HG02852 (cell line): ENCODE measurements around the gene RBMS3.
"Not testable (repeated sequence)": the region's sequence is repeated elsewhere in the genome, so short reads cannot be mapped to it uniquely, and the experiment has no call there.

Experiments used
- ATAC-seq: cut with Tn5 transposase; IDR thresholded peaks from one replicate; pipeline ENCODE4 v1.9.1; 2021; ENCODE audit warnings: mild to moderate bottlenecking, moderate library complexity; ENCODE audit not compliant: unreplicated experiment

Gene RBMS3

DNA sequence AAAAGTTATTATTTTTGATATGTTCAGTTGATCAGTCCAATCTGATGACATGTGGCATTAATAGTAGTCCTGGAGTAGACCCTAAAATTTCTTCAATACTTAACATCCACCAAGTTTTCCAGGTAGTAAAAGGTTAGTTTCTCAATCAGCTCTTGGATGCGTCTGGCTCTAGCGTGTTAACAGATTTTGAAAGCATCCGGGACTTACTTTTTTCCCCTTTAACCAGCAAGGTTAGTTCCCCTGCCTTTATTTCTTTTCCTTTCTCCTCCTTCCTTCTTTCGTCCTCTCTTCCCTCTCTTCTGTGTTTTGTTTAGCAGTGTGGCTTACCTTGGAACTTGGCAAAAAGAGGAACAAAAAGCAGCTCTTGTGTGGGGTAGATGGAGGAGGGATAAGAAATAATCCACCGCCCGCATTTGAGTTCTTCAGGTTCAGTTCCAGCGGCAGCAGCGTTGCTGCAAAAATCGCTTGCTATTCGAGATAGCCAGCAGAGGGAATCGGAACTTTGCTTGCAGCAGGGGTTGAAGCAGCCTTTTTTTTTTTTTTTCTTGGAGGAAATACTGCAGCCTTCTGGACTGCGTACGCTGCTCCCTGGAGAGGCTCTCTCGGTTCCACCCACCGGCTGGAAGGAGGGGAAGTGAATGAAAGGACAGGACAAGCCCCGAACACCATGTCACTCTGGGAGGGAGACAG, at the start of gene RBMS3:
TSS of gene RBMS3 (plus strand) at position 668 of the 690 bp plus-strand sequence.
- peak; percentile 34 for ATAC-seq

DNA sequence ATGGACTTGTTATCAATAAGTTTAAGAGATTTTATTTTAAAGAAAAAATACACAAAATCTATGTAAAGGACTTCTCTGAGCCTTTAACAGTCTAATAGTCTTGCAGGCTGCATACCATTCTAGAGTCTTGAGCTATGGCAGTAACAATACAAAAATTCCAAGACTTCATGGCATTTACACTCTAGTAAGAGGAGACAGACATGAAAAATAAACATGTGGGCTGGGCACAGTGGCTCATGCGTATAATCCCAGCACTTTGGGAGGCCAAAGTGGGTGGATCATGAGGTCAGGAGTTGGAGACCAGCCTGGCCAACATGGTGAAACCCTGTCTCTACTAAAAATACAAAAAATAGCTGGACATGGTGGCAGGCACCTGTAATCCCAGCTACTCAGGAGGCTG, 47.7 kb upstream of the RBMS3 start:
- not testable (repeated sequence) for ATAC-seq

DNA sequence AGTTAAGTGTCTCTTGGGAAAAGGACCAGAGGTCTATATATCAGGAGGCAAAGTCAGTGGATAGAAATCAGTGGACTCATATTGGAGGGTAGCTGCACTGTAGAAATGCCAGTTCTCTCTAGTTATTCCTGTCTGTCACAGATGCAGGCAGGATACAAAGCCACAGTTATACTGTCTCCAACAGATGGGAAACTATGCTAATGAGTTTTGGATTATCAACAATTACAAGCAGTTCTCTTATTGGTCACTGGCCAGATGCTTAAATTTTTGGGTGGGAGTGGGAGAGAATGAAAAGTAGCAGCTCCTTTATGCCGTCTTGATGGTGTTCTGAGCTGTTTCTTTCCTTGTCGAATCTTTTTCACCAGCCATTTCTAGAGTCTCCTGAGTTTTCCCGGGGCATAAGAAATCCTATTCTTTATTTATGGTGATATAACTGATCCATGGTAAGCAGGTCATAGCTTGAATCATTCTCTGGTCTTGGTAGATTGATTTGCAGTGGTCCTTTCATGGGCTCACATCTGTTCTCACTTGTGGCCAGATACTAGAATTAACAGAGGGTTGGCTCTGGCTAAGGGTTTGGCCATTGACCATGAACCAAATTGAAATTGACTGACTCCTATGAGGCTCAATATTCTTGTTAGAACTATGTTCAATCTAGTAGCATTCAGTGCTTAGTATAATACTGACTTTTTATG, 44.6 kb upstream of the RBMS3 start:
- ATAC-seq: no peak

DNA sequence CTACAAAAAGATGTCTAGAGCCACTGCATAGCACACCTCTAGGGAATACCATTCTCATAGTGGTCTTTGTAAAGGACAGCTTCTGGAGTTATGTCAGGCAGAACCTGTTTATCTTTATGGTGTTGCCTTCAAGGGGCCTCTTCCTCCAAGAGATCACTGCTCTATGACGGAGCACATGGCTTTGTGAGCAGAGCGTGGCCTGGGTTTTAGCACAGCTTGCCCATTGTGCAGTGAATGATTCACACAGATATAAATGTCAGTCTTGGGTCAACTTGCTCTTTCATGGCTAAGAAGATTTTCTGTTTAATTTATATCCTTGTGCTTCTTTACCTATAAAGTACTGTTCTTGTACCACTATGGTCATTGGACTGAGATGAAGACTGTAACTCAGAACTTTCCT, 41.5 kb upstream of the RBMS3 start:
- ATAC-seq: no peak

DNA sequence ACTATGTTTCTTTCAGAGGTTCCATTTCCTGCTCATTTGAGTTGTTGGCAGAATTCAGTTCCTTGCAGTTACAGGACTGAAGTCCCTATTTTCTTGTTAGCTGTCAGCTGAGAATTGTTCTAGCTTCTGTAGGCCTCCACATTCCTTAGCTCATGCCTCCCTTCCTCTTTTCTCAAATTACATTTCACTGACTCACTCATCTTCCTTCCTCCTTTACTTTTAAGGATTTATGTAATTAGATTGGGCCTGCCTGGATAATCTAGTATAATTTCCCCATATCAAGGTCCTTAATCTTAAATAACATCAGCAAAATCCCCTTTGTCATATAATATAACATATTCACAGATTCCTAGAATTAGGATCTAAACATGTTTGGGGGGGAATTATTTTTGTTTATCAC, 40.6 kb upstream of the RBMS3 start:
- ATAC-seq: no peak

DNA sequence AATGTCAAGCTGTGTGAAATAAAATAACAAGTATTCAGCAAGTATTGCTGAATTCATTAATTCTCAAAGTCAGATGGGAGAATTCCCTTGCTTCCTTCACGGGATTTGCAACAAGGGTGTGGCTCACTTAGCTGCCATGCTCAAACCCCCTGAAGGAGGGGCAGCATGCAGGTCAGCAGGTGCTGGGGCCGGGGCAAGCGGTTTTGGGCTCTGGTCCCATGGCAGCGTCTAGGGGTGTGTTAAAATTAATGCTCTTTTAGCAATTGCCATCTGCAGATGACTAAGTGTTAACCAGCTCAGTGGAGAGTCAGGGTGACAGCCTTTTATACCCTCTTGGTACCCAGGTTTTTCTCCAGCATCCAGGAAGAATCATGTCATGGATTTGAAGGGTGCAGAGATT, 40.0 kb upstream of the RBMS3 start:
- ATAC-seq: no peak

DNA sequence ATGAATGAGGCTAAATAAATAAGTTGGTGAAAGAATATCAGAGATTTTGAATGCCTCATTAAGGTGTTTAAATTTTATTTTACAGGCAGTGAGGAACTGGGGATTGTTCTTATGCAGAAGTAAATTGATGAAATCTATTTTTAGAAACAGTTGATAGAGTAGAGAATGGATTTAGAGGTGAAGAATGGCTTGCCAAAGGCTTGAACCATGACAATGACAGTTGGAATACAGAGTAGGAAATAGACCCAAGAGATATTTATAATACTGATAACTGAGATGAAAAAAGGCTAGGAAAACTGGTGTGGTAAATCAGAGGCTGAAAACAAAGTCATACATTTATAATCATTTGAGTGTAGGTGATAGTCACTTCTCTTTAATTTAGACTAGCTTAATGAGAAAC, 39.0 kb upstream of the RBMS3 start:
- ATAC-seq: no peak

DNA sequence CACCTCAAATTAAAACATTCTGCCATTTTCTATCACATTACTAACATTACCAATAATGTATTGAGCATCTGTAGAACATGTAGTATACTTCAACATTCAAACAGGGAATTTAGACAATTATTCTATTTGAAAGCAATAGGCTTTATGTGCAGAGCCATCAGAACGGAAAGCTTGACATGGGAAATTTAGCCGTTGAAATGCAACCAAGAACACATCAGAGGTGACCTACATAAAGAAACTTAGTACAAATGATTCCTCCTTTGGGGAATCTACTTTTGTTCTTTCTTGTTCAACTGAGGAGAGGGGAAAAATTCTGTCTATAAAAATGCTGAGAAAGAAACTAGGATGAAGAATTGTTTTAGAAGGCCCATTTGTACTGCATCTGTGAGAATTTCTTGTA, 38.6 kb upstream of the RBMS3 start:
- ATAC-seq: no peak

DNA sequence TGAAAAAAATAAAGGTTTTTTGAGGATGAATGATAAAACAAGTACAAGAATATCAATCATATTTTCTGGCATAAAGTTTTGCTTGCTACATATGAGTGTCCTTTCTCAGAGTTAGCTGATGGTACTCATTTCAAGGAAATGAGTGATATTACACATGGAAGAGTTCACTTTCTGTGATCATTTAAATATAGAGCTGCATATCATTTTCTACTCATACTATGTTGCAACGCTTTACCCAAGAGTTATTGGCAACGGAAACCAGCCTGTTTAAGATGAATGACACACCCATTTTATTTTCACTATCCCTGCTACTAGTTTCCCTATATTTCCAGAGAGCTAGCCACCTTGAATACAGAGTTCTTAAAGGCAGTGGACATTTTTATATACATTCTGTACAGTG, 35.4 kb upstream of the RBMS3 start:
- ATAC-seq: no peak

DNA sequence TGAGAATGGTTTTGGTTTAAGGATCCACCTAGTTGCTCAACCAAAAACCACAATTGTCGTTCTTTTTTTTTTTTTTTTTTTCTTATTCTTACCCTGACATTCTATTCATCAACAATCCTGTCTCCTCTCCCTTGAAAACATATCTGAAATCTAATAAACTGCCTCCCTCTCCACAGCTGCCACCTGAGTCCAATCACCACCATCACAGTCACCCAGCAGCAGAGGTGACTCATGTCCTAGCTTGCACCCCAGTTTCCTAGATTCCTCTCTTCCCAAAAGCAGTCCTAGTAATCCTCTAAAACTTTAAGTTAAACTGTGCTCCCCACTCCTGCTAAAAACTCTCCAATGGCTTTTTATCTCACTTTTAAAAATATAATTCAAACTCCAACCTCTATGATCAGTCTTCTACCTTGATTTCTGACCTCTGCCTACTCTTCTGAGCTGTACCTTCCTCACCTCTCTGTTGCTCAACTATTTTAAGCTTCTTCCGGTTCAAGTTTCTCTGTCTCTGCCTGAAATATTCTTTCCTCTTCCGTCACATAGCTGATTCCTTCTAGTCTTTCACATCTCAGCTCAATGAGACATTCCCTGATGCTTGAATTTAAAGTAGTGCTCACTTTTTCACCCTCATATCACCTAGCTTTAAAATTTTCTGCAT, 33.7 kb upstream of the RBMS3 start:
- ATAC-seq: no peak

DNA sequence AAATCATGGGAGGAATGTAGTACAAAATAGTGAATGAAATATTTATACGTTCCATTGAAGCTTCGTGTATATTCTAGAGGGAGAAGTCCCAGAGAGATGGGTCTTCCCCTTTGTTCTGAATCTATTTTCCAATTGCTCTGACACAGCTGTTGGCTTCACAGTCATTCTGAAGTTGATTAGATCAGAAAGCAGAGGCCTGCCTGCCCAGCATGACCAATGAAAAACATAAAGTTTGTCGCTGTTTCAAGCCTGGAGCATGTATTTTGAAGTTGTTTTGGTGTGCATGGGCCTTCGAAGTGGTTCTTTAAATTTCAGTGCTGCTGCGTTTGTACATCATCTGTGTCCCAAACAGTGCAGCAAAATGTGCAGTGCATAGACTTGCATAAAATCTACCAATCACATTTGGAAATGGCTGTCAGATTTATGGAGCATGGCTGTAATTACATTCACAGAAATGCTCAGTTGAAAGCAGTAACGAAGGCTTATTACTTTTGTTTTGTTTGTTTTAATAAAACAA, 31.0 kb upstream of the RBMS3 start:
- no peak for ATAC-seq

DNA sequence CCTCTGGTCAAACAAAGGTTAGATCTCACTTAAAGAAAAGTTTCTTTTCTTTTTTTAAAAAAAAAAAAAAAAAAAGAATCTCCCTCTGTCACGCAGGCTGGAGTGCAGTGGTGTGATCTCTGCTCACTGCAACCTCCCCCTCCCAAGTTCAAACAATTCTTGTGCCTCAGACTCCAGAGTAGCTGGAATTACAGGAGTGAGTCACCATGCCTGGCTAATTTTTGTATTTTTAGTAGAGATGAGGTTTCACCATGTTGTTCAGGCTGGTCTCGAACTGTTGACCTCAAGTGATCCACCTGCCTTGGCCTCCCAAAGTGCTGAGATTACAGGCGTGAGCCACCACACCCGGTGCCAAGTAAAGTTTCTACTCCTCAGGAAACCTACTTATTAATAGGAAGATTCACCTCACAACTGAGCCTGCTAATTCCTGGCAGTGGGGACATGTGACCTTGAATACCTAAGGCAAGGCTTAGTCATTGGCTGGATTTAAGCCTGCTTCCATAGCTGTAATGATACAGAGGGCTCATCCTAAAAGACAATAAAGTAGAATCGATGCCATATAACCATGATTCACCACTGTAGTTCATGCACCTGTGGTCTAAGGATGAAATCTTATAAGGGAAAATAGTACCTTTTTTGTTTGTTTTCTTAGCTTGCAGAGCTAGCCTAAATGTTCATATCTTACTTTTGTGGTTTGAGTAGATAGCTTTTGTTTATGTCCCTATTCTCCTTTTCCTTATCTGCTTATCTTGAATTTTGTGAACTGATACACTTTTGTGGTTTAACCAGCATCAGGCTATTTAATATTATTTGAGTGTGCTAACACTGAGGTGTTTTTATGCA, 24.8 kb upstream of the RBMS3 start:
- ATAC-seq: peak; percentile 81

DNA sequence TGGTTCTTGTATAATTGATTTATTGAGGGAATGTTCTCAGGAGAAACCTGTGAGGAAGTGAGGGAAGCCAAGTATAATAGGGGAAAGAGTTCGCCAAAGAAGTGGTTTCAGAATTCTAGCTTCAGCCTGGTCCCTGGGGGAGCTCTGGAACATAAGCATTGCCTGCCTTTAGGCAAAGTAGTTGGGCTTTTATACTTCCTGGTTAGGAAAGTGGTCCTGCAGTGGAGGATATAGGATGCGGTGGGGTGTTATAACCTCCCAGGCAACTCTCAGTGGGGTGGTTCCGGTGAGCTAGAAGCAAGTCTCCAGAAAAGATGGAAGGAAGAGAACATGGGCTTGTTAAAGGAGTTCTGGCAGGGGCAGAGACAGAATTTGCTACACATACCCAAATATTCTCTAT, 22.7 kb upstream of the RBMS3 start:
- no peak for ATAC-seq

DNA sequence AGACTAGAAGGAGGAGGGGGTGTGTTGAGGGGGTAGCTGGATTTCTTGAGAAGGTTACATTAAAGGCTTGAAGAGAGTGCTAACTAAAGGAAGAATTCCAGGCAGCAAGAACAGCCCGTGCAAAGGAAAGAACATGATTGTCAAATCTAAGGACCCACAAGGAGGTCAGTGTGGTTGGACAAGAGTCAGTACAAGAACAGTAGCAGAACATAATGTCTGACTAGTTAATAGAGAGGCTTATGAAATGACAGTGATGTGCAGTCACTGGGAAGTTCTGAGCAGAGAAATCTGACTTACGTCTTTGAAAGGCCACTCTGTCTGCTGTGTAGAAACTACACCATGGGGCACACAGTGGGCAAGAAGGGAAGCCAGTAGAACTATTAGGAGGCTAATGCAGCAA, 19.8 kb upstream of the RBMS3 start:
- ATAC-seq: no peak

DNA sequence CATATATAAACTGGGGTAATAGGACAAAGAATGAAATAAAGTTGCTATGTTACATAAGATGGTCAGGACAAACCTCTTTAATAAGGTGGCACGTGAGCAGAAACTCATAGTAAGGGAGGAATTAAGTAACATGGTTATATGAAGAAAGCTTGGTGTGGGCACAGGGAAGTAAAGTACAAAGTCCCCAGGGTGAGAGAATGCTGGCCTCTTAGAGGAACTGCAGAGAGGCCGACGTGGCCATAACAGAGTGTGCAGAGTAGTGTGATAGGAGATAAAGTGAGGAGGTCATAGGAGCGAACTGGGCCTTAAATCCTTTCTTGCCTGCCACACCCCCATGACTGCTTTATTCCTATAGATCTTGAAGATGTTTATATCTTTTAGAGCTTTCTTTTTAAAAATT, 17.4 kb upstream of the RBMS3 start:
- ATAC-seq: no peak

DNA sequence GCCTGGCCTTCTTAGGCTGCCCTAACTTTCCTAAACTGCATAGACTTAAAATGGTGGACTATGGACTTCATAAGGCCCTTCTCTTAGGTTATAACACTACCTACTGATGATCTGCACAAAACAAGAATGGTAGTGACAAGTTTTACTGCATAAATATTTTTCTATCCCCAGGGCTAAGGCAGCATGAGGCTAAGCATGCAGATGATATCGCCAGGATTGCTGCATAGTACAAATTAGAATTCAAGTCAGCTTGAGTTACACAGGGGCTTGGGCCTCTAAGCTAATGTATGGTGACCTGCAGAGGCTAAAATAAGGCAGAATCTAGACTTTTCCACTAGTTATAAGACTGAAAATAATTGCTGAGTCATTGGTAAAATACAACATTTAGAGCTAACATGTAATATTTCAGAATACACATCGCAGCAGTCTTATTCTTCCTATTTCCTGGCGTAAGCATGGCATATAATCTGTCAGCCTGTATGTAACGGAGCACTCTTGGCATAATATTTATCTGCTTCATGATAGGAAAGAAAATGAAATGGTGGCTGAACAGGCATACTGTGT, 15.3 kb upstream of the RBMS3 start:
- ATAC-seq: no peak

DNA sequence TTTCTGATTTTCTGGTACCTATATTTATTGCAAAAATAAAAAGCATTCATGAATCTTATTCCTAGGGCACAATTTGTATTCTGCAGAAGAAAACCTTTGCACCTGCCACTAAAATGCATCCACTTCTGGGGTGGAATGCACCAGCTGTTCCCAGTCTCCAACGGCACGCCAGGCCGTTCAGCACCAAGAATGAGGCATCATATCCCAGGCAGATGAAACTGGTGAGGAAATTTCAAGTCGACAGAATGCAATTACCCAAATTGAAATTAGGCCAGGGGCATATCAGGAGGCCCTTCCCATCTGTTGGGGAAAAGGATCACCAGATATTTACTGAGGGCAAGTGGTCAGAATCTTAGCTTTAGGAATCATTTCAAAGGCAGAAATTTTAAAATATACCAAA, 13.6 kb upstream of the RBMS3 start:
- no peak for ATAC-seq

DNA sequence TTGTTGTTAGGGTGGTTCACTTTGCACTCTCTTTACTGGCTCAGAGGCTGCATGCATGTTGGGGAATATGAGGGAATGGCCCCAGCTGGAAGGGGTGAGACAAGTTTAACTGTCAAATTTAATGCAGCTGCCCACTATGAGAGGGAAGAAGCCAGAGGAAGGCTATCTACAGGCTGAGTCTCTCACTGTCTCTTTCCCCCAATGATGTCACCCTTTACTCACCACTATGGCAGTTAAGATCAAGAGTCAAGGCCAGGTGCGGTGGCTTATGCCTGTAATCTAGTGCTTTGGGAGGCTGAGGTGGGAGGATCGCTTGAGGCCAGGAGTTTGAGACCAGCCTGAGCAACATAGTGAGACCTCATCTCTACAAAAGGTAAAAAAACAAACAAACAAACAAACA, 12.2 kb upstream of the RBMS3 start:
- no peak for ATAC-seq

DNA sequence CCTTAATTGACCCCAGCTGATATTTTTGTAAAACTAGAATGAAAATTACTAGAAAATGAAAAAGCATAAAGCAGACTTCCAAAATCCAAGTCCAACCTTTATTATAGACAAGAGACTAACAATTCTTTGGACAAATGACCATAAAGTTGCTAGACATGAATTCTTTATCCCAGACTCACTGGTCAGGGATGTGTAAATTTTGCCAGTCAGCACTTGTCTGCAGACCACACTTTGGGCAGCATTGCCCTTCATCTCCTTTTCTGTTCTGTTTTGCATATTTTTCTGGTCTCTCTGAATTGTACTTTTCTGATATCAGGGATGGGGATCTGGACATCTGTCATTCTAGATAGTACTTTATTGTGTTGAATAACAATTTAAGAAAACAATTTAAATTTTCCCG, 10.1 kb upstream of the RBMS3 start:
- ATAC-seq: no peak

DNA sequence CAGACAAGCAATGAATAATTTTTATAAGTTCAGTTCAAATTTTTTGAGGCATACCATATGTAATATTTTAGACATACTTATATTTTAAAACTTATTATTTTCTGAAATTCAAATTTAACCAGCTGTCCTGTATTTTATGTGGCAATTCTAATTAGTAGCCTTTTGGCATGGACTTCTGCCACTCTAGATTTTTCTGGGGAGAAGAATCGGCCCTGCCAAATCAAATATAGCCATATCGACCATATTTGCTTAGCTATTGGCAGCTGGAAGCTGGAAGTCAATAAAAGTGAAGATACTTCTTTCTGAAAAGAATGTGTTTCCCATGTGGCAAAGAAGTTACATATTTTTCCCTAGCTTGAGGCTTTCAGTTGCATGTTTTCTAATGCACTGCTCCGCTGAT, 9.4 kb upstream of the RBMS3 start:
- no peak for ATAC-seq

DNA sequence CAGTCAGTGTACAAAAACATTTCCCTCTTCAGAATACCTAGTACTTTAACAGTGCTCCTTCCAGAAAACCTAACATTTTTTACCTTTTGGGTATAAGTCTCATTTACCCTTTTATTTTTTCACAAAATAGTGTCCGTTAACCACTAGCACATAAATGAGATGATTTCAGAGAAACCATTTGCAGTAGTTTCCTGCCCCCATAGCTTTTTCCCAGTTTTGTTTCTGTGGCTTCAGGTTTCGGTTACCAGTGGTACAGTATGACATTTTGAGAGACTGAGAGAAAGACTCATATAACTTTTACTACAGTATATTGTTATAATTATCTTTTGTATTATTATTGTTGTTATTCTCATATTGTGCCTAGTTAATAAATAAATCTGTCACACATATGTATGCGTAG, 6.2 kb upstream of the RBMS3 start:
- ATAC-seq: peak; percentile 47
